ENCODE measurements around the gene SH3YL1.

The SH3YL1 gene, protein sequence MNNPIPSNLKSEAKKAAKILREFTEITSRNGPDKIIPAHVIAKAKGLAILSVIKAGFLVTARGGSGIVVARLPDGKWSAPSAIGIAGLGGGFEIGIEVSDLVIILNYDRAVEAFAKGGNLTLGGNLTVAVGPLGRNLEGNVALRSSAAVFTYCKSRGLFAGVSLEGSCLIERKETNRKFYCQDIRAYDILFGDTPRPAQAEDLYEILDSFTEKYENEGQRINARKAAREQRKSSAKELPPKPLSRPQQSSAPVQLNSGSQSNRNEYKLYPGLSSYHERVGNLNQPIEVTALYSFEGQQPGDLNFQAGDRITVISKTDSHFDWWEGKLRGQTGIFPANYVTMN

GRCh38 chr2:263774-264492, at the start of gene SH3YL1:
Gene SH3YL1 (minus strand): TSS chr2:264032. CDS start chr2:263984, 48 bp downstream.
- H3K27ac ChIP-seq, result peak within 1 kb of the TSS; percentile 69
- TF ChIP-seq, protein P1, sequence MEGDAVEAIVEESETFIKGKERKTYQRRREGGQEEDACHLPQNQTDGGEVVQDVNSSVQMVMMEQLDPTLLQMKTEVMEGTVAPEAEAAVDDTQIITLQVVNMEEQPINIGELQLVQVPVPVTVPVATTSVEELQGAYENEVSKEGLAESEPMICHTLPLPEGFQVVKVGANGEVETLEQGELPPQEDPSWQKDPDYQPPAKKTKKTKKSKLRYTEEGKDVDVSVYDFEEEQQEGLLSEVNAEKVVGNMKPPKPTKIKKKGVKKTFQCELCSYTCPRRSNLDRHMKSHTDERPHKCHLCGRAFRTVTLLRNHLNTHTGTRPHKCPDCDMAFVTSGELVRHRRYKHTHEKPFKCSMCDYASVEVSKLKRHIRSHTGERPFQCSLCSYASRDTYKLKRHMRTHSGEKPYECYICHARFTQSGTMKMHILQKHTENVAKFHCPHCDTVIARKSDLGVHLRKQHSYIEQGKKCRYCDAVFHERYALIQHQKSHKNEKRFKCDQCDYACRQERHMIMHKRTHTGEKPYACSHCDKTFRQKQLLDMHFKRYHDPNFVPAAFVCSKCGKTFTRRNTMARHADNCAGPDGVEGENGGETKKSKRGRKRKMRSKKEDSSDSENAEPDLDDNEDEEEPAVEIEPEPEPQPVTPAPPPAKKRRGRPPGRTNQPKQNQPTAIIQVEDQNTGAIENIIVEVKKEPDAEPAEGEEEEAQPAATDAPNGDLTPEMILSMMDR (IDR thresholded peaks at IDR 0.05), result no peak
- TF ChIP-seq ZFX (IDR thresholded peaks at IDR 0.05; ENCODE audit: borderline replicate concordance), result no peak

GRCh38 chr2:310994-311393, 47.2 kb upstream of the SH3YL1 start:
- no peak overlapping the region for H3K27ac ChIP-seq
- no peak for TF ChIP-seq ZFX (IDR thresholded peaks at IDR 0.05; ENCODE audit: borderline replicate concordance)
- TF ChIP-seq, protein P1 (IDR thresholded peaks at IDR 0.05), result no peak

DNA sequence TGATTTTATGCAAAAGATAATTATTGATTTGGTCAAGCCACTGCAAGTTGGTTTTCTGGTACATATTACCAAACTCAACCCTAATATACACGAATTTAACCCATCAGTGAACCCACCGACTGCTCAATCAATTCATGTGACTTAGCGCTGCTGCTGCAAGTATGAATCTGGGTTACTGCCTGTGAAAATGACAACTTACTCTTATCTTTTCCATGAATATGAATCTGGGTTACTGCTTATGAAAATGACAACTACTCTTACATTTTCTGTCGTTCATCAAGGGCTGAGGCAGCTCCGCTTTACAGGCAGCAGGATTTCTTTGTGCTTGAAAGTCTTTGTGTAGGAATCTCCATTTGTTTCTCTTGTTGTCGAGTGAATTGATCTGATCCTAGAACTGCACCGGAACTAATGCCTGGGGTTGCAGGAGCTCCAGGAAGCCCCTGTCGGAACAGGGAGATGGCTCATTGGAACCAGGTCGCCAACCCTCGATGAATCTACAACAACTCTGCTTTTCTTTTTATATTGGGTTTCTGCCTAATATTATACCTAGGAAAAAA, 46.2 kb upstream of the SH3YL1 start:
- TF ChIP-seq ZFX (IDR thresholded peaks at IDR 0.05; ENCODE audit: borderline replicate concordance), result no peak
- TF ChIP-seq, protein P1 (IDR thresholded peaks at IDR 0.05), result no peak
- H3K27ac ChIP-seq, result no peak overlapping the region

DNA sequence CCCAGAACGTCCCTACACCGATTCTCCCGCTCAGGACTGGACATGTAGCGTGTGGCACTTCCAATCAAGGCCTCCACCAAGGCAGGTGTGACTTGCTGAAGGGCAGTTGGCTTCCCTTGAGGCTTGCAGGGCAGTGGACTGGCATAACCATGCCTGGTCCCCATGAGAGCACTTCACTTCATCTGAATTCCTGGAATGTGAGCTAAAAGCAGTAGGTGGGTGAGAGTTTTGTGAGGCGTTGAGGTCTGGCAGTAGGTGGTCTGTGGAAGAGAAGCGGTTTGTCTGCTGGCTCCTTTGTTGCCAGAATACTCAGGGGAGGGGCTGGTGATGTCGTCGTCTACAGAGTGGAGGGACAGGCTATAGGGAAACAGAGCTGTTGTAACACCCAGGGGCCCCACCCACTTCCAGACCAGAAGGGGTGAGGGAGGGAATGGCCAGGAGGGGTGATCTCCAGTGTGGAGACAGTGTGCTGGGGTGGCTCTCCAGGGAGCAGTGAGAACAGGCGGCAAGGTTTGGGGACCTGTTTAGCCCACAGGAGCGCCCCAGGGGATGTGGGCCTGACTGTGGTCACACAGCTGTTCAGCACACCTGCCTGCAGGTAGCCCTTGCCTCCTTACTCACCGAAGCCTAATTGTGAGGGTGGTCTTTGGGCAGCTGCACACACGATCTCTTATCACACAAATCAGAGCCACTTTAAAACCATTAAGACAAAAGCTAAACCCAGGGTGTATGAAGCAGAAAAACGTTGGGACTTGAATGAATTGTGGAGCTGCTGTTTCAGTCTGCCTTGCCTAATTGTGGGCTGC, 45.5 kb upstream of the SH3YL1 start:
- TF ChIP-seq, protein P1 (IDR thresholded peaks at IDR 0.05), result no peak
- TF ChIP-seq ZFX (IDR thresholded peaks at IDR 0.05; ENCODE audit: borderline replicate concordance), result no peak

DNA sequence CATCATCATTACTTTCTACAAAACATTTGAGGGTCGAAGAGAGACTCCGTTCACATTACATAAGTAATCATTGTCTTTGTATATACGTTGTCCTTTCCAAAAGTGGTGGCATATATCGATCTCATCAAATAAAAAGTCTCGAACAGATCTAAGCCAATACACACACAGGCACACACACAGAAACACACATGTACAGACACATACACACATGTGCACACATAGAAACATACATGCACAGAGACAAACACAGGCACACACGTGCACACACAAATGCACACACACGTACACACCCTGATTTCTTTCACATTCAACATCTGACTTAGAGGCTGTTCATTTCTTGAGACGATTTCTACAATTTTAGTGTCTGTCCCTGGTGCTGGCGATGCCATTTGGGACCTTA, 41.5 kb upstream of the SH3YL1 start:
- no peak overlapping the region for H3K27ac ChIP-seq
- TF ChIP-seq, protein P1 (IDR thresholded peaks at IDR 0.05), result no peak
- TF ChIP-seq ZFX (IDR thresholded peaks at IDR 0.05; ENCODE audit: borderline replicate concordance), result no peak

More for the DNA sequence above, 45.5 kb upstream of the SH3YL1 start:
- no peak overlapping the region for H3K27ac ChIP-seq

DNA sequence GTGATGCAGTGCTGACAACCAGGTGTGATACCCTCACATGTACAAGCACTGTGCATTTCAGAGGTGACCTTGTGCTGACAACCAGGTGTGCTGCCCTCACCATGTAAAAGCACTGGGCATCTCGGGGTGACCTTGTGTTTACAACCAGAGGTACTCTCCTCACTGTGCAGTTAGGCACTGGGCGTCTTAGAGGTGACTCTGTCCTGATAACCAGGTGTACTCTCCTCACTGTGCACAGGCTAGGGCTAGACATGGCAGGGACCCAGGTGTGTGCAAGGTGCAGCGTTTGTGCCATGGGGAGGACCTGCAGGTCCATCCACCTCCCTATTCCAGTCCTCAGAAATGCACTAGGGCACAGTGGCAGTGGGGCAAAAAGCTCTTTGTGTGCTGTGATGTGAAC, 32.5 kb upstream of the SH3YL1 start:
- TF ChIP-seq, protein P1 (IDR thresholded peaks at IDR 0.05), result no peak
- no peak for TF ChIP-seq ZFX (IDR thresholded peaks at IDR 0.05; ENCODE audit: borderline replicate concordance)
- H3K27ac ChIP-seq, result no peak overlapping the region

Measured in 22Rv1 (cell line).